ENCODE measurements around the gene ALDH3A1. TPM values are rescaled to one million over a fixed set of nuclear protein-coding genes. Genes with fewer than 3 reads are reported as not detected.

Gene ALDH3A1
- total RNA-seq, 2 donors from 2014 or later = 0.42 to 0.44 TPM

- Histone ChIP-seq H3K27me3 (ENCODE audit: control insufficient read depth, insufficient read depth, low read length, poor library complexity, severe bottlenecking) (no peaks in the 10 kb centered on the region), H3K9ac (ENCODE audit: extremely low read depth, low read length, poor library complexity, severe bottlenecking) (no peak overlapping the region), H3K36me3 (ENCODE audit: control insufficient read depth, insufficient read depth, low read length) (peaks cover 57% of the 10 kb centered on the region), H3K9me3 (ENCODE audit: control insufficient read depth, low read length) (no peaks in the 10 kb centered on the region), H3K27ac (ENCODE audit: low read depth, low read length) (no peak overlapping the region), H3K4me3 (ENCODE audit: low read length) (no peak overlapping the region), H3K4me1 (ENCODE audit: control insufficient read depth, insufficient read depth, low read length) (no peaks in the 10 kb centered on the region)
- no peak overlapping the region for H3K27ac Mint-ChIP-seq
- H3K4me3 Mint-ChIP-seq = no peak overlapping the region
- H3K9me3 Mint-ChIP-seq = no peaks in the 10 kb centered on the region
- no peaks in the 10 kb centered on the region for H3K27me3 Mint-ChIP-seq (ENCODE audit: insufficient read depth)
- H3K36me3 Mint-ChIP-seq (ENCODE audit: low read depth) = peaks cover 39% of the 10 kb centered on the region
- H3K4me1 Mint-ChIP-seq = no peaks in the 10 kb centered on the region
- no peak for TF ChIP-seq CTCF (conservative IDR thresholded peaks at IDR 0.05)
- WGBS, 2 experiments (ENCODE audit: insufficient coverage in 1 of 2, insufficient read length in 1 of 2) = 94% methylated on average over 3 to 4 of the region's 4 CpGs
- no peak for DNase-seq
Measured at GRCh38 chr17:19780846-19781245, 32.7 kb upstream of the ALDH3A1 start.

GRCh38 chr17:19773534-19773933, 25.4 kb upstream of the ALDH3A1 start:
- Mint-ChIP-seq H3K27me3 (ENCODE audit: insufficient read depth) (no peaks in the 10 kb centered on the region), H3K4me1 (peaks cover 5% of the 10 kb centered on the region), H3K27ac (no peak overlapping the region), H3K36me3 (ENCODE audit: low read depth) (peaks cover 24% of the 10 kb centered on the region), H3K4me3 (no peak overlapping the region), H3K9me3 (no peaks in the 10 kb centered on the region)
- Histone ChIP-seq H3K9me3 (ENCODE audit: control insufficient read depth, low read length) (no peaks in the 10 kb centered on the region), H3K27me3 (ENCODE audit: control insufficient read depth, insufficient read depth, low read length, poor library complexity, severe bottlenecking) (no peaks in the 10 kb centered on the region), H3K36me3 (ENCODE audit: control insufficient read depth, insufficient read depth, low read length) (peaks cover 30% of the 10 kb centered on the region), H3K27ac (ENCODE audit: low read depth, low read length) (no peak overlapping the region), H3K4me1 (ENCODE audit: control insufficient read depth, insufficient read depth, low read length) (no peaks in the 10 kb centered on the region), H3K4me3 (ENCODE audit: low read length) (no peak overlapping the region), H3K9ac (ENCODE audit: extremely low read depth, low read length, poor library complexity, severe bottlenecking) (no peak overlapping the region)
- no peak for DNase-seq
- TF ChIP-seq CTCF (conservative IDR thresholded peaks at IDR 0.05) = no peak
- 92% methylated on average over 4 to 6 of the region's 6 CpGs for WGBS, 2 experiments (ENCODE audit: insufficient coverage in 1 of 2, insufficient read length in 1 of 2)

GRCh38 chr17:19771971-19772630, 24.0 kb upstream of the ALDH3A1 start:
- Mint-ChIP-seq H3K27ac (no peak overlapping the region), H3K27me3 (ENCODE audit: insufficient read depth) (no peaks in the 10 kb centered on the region), H3K36me3 (ENCODE audit: low read depth) (peaks cover 18% of the 10 kb centered on the region), H3K4me3 (no peak overlapping the region), H3K4me1 (peaks cover 5% of the 10 kb centered on the region), H3K9me3 (no peaks in the 10 kb centered on the region)
- no peaks in the 10 kb centered on the region for H3K27me3 ChIP-seq (ENCODE audit: control insufficient read depth, insufficient read depth, low read length, poor library complexity, severe bottlenecking)
- WGBS, 2 experiments (ENCODE audit: insufficient coverage in 1 of 2, insufficient read length in 1 of 2) = 73 to 85% methylated on average over 5 to 7 of the region's 7 CpGs
- no peak overlapping the region for H3K9ac ChIP-seq (ENCODE audit: extremely low read depth, low read length, poor library complexity, severe bottlenecking)
- TF ChIP-seq CTCF (conservative IDR thresholded peaks at IDR 0.05) = no peak
- H3K4me1 ChIP-seq (ENCODE audit: control insufficient read depth, insufficient read depth, low read length) = no peaks in the 10 kb centered on the region
- no peaks in the 10 kb centered on the region for H3K9me3 ChIP-seq (ENCODE audit: control insufficient read depth, low read length)
- peaks cover 23% of the 10 kb centered on the region for H3K36me3 ChIP-seq (ENCODE audit: control insufficient read depth, insufficient read depth, low read length)
- H3K27ac ChIP-seq (ENCODE audit: low read depth, low read length) = no peak overlapping the region
- H3K4me3 ChIP-seq (ENCODE audit: low read length) = no peak overlapping the region
- no peak for DNase-seq
